ENCODE data around the gene ZBED1.

GRCh38 chrX:2451501-2452316, 49.1 kb downstream of the ZBED1 start:
- TF ChIP-seq CTCF (IDR thresholded peaks at IDR 0.05), result no peak
- no peak for TF ChIP-seq POLR2A (IDR thresholded peaks at IDR 0.05)

Data from lower leg skin (tissue), 3 donors.